ENCODE results near the gene WAC. TPM values are rescaled to one million over a fixed set of nuclear protein-coding genes. Genes with fewer than 3 reads are reported as not detected.

Gene WAC
- total RNA-seq, 1 donor from 2014 or later = 123 TPM

DNA sequence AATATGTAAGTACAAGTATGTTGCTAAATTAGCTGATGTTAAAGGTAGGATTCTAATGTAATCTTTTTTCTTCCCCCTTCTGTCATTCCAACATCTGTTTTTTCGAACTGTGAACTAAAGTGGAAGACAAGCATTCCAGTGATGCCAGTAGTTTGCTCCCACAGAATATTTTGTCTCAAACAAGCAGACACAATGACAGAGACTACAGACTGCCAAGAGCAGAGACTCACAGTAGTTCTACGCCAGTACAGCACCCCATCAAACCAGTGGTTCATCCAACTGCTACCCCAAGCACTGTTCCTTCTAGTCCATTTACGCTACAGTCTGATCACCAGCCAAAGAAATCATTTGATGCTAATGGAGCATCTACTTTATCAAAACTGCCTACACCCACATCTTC lies 62.7 kb downstream of the WAC start:
- Histone ChIP-seq H3K9ac (ENCODE audit: low read length) (no peak overlapping the region), H3K4me3 (ENCODE audit: insufficient read depth, low read depth, low read length) (no peak overlapping the region), H2AFZ (ENCODE audit: low read depth, low read length) (no peak overlapping the region), H3K9me3 (ENCODE audit: insufficient read depth, low read depth, low read length) (no peaks in the 10 kb centered on the region), H3K4me1 (ENCODE audit: insufficient read depth, low read length) (peaks cover 12% of the 10 kb centered on the region), H4K20me1 (ENCODE audit: insufficient read depth, low read length) (peaks cover 90% of the 10 kb centered on the region), H3K36me3 (ENCODE audit: insufficient read depth, low read length) (peaks cover 36% of the 10 kb centered on the region), H3K27ac (ENCODE audit: low read depth, low read length) (no peak overlapping the region), H3K27me3 (ENCODE audit: insufficient read depth, low read length) (no peaks in the 10 kb centered on the region), H3K4me2 (ENCODE audit: low read length) (peak overlapping the region; percentile 36), H3K79me2 (ENCODE audit: insufficient read depth, low read length) (peaks cover 91% of the 10 kb centered on the region)
- Mint-ChIP-seq H3K4me1 (ENCODE audit: low read depth, unreplicated experiment) (peaks cover 41% of the 10 kb centered on the region), H3K36me3 (ENCODE audit: low read depth, unreplicated experiment) (peaks cover 16% of the 10 kb centered on the region), H3K9me3 (ENCODE audit: unreplicated experiment) (no peaks in the 10 kb centered on the region), H3K4me3 (ENCODE audit: unreplicated experiment) (peak overlapping the region; percentile 36), H3K27me3 (ENCODE audit: low read depth, unreplicated experiment) (no peaks in the 10 kb centered on the region), H3K27ac (ENCODE audit: unreplicated experiment) (peak overlapping the region; percentile 75)
- FAIRE-seq (peak; percentile 73), DNase-seq (ENCODE audit: low read depth) (peak; percentile 79)
- TF ChIP-seq, protein P1, sequence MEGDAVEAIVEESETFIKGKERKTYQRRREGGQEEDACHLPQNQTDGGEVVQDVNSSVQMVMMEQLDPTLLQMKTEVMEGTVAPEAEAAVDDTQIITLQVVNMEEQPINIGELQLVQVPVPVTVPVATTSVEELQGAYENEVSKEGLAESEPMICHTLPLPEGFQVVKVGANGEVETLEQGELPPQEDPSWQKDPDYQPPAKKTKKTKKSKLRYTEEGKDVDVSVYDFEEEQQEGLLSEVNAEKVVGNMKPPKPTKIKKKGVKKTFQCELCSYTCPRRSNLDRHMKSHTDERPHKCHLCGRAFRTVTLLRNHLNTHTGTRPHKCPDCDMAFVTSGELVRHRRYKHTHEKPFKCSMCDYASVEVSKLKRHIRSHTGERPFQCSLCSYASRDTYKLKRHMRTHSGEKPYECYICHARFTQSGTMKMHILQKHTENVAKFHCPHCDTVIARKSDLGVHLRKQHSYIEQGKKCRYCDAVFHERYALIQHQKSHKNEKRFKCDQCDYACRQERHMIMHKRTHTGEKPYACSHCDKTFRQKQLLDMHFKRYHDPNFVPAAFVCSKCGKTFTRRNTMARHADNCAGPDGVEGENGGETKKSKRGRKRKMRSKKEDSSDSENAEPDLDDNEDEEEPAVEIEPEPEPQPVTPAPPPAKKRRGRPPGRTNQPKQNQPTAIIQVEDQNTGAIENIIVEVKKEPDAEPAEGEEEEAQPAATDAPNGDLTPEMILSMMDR (IDR thresholded peaks at IDR 0.05; ENCODE audit: insufficient read depth, low read depth, low read length) = no peak
- TF ChIP-seq EZH2 (IDR thresholded peaks at IDR 0.05; ENCODE audit: insufficient read depth, low read length) = no peak

DNA sequence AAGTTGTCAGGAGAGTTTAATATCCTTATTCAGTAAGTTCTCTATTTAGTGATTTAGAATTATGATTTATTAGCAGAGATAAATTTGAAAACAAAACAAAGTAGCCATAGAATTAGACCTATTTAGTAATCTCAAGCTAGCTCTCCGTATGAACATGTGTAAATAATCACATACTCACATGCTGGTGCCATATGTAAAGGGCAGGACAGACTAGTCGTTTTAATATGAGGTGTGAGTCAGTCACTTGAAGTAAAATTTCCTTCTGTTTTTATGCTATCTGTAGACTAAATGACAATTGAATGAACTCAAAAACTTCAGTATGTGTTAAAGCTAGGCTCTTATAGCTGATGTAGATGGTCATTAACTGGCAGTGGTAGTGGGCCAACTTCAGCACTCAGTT lies 67.1 kb downstream of the WAC start:
- H3K9me3 ChIP-seq (ENCODE audit: insufficient read depth, low read depth, low read length) = no peaks in the 10 kb centered on the region
- Mint-ChIP-seq H3K27me3 (ENCODE audit: low read depth, unreplicated experiment) (no peaks in the 10 kb centered on the region), H3K27ac (ENCODE audit: unreplicated experiment) (no peak overlapping the region)

DNA sequence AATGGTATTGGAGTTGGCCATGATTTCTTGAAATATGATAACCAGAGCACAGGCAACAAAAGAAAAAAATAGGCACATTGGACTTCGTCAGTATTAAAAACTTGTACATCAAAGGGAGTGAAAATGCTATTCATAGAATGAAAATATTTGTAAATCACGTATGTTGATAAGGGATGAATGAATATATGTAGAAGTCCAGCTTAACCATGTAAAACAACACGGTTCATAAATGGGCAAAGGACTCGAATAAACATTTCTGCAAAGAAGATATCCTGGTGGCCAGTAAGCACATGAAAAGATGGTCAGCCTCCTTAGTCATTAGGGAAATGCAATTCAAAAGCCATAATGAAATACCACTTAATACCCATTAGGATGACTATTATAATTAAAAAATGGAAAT lies 68.1 kb downstream of the WAC start:
- H3K27ac Mint-ChIP-seq (ENCODE audit: unreplicated experiment) = no peak overlapping the region
- Histone ChIP-seq H3K4me2 (ENCODE audit: low read length) (no peak overlapping the region), H3K79me2 (ENCODE audit: insufficient read depth, low read length) (peaks cover 97% of the 10 kb centered on the region), H3K27ac (ENCODE audit: low read depth, low read length) (no peak overlapping the region), H3K36me3 (ENCODE audit: insufficient read depth, low read length) (peaks cover 18% of the 10 kb centered on the region), H3K9me3 (ENCODE audit: insufficient read depth, low read depth, low read length) (no peaks in the 10 kb centered on the region), H2AFZ (ENCODE audit: low read depth, low read length) (no peak overlapping the region), H4K20me1 (ENCODE audit: insufficient read depth, low read length) (peaks cover 89% of the 10 kb centered on the region), H3K4me3 (ENCODE audit: insufficient read depth, low read depth, low read length) (no peak overlapping the region), H3K4me1 (ENCODE audit: insufficient read depth, low read length) (no peaks in the 10 kb centered on the region), H3K27me3 (ENCODE audit: insufficient read depth, low read length) (no peaks in the 10 kb centered on the region), H3K9ac (ENCODE audit: low read length) (no peak overlapping the region)
- H3K36me3 Mint-ChIP-seq (ENCODE audit: low read depth, unreplicated experiment) = peaks cover 2% of the 10 kb centered on the region
- H3K27me3 Mint-ChIP-seq (ENCODE audit: low read depth, unreplicated experiment) = no peaks in the 10 kb centered on the region
- no peaks in the 10 kb centered on the region for H3K9me3 Mint-ChIP-seq (ENCODE audit: unreplicated experiment)
- H3K4me1 Mint-ChIP-seq (ENCODE audit: low read depth, unreplicated experiment) = peaks cover 14% of the 10 kb centered on the region
- H3K4me3 Mint-ChIP-seq (ENCODE audit: unreplicated experiment) = no peak overlapping the region
- FAIRE-seq (peak; percentile 13), DNase-seq (ENCODE audit: low read depth) (no peak)
- TF ChIP-seq, protein P1 (IDR thresholded peaks at IDR 0.05; ENCODE audit: insufficient read depth, low read depth, low read length) = no peak
- TF ChIP-seq EZH2 (IDR thresholded peaks at IDR 0.05; ENCODE audit: insufficient read depth, low read length) = no peak

More for the DNA sequence above, 67.1 kb downstream of the WAC start:
- peaks cover 97% of the 10 kb centered on the region for H3K79me2 ChIP-seq (ENCODE audit: insufficient read depth, low read length)
- no peak overlapping the region for H3K9ac ChIP-seq (ENCODE audit: low read length)
- Mint-ChIP-seq H3K9me3 (ENCODE audit: unreplicated experiment) (no peaks in the 10 kb centered on the region), H3K36me3 (ENCODE audit: low read depth, unreplicated experiment) (peaks cover 2% of the 10 kb centered on the region), H3K4me3 (ENCODE audit: unreplicated experiment) (no peak overlapping the region), H3K4me1 (ENCODE audit: low read depth, unreplicated experiment) (peaks cover 21% of the 10 kb centered on the region)
- H3K36me3 ChIP-seq (ENCODE audit: insufficient read depth, low read length) = peaks cover 22% of the 10 kb centered on the region
- H3K27ac ChIP-seq (ENCODE audit: low read depth, low read length) = no peak overlapping the region
- TF ChIP-seq EZH2 (IDR thresholded peaks at IDR 0.05; ENCODE audit: insufficient read depth, low read length) = no peak
- TF ChIP-seq, protein P1 (IDR thresholded peaks at IDR 0.05; ENCODE audit: insufficient read depth, low read depth, low read length) = no peak
- H3K4me1 ChIP-seq (ENCODE audit: insufficient read depth, low read length) = peaks cover 6% of the 10 kb centered on the region
- no peak overlapping the region for H3K4me2 ChIP-seq (ENCODE audit: low read length)
- H4K20me1 ChIP-seq (ENCODE audit: insufficient read depth, low read length) = peaks cover 89% of the 10 kb centered on the region
- no peak overlapping the region for H2AFZ ChIP-seq (ENCODE audit: low read depth, low read length)
- FAIRE-seq (no peak), DNase-seq (ENCODE audit: low read depth) (no peak)
- H3K4me3 ChIP-seq (ENCODE audit: insufficient read depth, low read depth, low read length) = no peak overlapping the region
- H3K27me3 ChIP-seq (ENCODE audit: insufficient read depth, low read length) = no peaks in the 10 kb centered on the region

Data from astrocyte (in vitro differentiated cells and primary cell).